ENCODE measurements around the gene SORCS2.

GRCh38 chr4:7334521-7335275 is 142.4 kb downstream of the SORCS2 start:
- TF ChIP-seq POLR2A (IDR thresholded peaks at IDR 0.05), result no peak
- TF ChIP-seq POLR2AphosphoS5 (IDR thresholded peaks at IDR 0.05), result no peak

Data from breast epithelium (tissue), 3 donors.